Measurements from ENCODE around the gene CTBS. TPM values are rescaled to one million over a fixed set of nuclear protein-coding genes. Genes with fewer than 3 reads are reported as not detected.

CTBS gene
- total and polyA plus RNA-seq, 2 experiments from 2014 or later, result 4.3 to 5.1 TPM

DNA sequence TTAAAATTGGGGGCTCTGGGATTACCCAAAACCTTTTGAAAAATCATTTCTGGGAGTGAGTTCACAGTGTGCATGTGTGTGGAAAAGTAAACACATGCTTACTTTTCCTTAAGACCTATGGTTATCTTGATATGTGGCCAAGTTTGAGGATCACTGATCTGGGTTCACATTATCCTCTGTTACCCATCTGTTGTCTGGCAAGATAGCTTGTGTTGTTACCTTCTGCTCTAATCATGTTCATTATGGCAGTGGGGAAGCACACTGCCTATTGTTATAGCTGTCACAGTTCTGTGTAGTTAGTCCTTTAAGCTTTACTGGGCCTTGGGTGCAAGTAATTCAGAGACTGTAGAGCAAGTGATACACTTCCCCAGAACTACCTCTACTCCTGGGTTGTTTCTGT lies 5.0 kb downstream of the CTBS start:
- no peak overlapping the region for H3K4me2 ChIP-seq
- DNase-seq (ENCODE audit: low spot score) (no peak), ATAC-seq (no peak)
- no peak overlapping the region for H3K27ac ChIP-seq (ENCODE audit: low read depth)
- H3K4me1 ChIP-seq (ENCODE audit: insufficient read depth), result peaks cover 24% of the 10 kb centered on the region
- H3K36me3 ChIP-seq (ENCODE audit: insufficient read depth), result no peaks in the 10 kb centered on the region; the same call in 1 of the 2 replicates
- Mint-ChIP-seq H3K4me3 (no peak overlapping the region), H3K27me3 (ENCODE audit: insufficient read depth, low read depth, poor library complexity) (peaks cover 7% of the 10 kb centered on the region), H3K36me3 (ENCODE audit: low read depth) (peaks cover 8% of the 10 kb centered on the region; the same call in 1 of the 3 replicates), H3K27ac (no peak overlapping the region), H3K9me3 (no peaks in the 10 kb centered on the region), H3K4me1 (peaks cover 30% of the 10 kb centered on the region)
- peaks cover 6% of the 10 kb centered on the region; the same call in 1 of the 2 replicates for H3K9me2 ChIP-seq (ENCODE audit: insufficient read depth)
- no peaks in the 10 kb centered on the region for H3K79me2 ChIP-seq (replicated peaks; ENCODE audit: insufficient read depth)
- H3F3A ChIP-seq (replicated peaks; ENCODE audit: low read depth), result 0 out of 2 replicates have a peak, but pooled peaks cover 6% of the 10 kb centered on the region
- no peak overlapping the region for H3K4me3 ChIP-seq
- no peak for TF ChIP-seq ZNF462 (CRISPR knock-in tag; IDR thresholded peaks at IDR 0.05)
- no peak for TF ChIP-seq CREB1 (CRISPR knock-in tag; IDR thresholded peaks at IDR 0.05; ENCODE audit: low read depth)
- TF ChIP-seq STAT1 (IDR thresholded peaks at IDR 0.05; ENCODE audit: unreplicated experiment), result no peak
- TF ChIP-seq ETS1 (IDR thresholded peaks at IDR 0.05), result no peak
- TF ChIP-seq CTCF (conservative IDR thresholded peaks at IDR 0.05; ENCODE audit: low read depth in 2 of 2), result no peak
- no peak for TF ChIP-seq NANOG (IDR thresholded peaks at IDR 0.05; ENCODE audit: borderline replicate concordance)
- TF ChIP-seq ZNF331 (CRISPR knock-in tag; IDR thresholded peaks at IDR 0.05; ENCODE audit: low read depth), result no peak
- TF ChIP-seq EZH2 (IDR thresholded peaks at IDR 0.05; ENCODE audit: low read depth, unreplicated experiment), result no peak
- no peak for TF ChIP-seq ZNF114 (CRISPR knock-in tag; IDR thresholded peaks at IDR 0.05)
- TF ChIP-seq POLR2AphosphoS5 (IDR thresholded peaks at IDR 0.05; ENCODE audit: low read depth), result no peak
- no peak for TF ChIP-seq EZH2phosphoT487 (IDR thresholded peaks at IDR 0.05; ENCODE audit: unreplicated experiment)
- no peak for TF ChIP-seq REST (IDR thresholded peaks at IDR 0.05; ENCODE audit: unreplicated experiment)
- TF ChIP-seq JUNB (IDR thresholded peaks at IDR 0.05; ENCODE audit: unreplicated experiment), result no peak
- H3K27me3 ChIP-seq (ENCODE audit: insufficient read depth), result no peaks in the 10 kb centered on the region
- no peak overlapping the region for H2AFZ ChIP-seq
- H4K20me1 ChIP-seq (replicated peaks; ENCODE audit: insufficient read depth), result no peaks in the 10 kb centered on the region

Data from GM23338 (cell line).